ENCODE data around the gene MRPL20.
"Not testable (repeated sequence)": the region's sequence is repeated elsewhere in the genome, so short reads cannot be mapped to it uniquely, and the experiment has no call there.

Gene MRPL20

GRCh38 chr1:1406821-1407635, at the start of gene MRPL20:
MRPL20 (minus strand) TSS chr1:1407293; CDS start chr1:1407217, 76 bp downstream.
- peak; percentile 95 for DNase-seq

GRCh38 chr1:1456683-1457255, 49.7 kb upstream of the MRPL20 start:
- DNase-seq, result not testable (repeated sequence)

GRCh38 chr1:1455934-1456333, 48.8 kb upstream of the MRPL20 start:
- not testable (repeated sequence) for DNase-seq

- no peak for DNase-seq
Observed at GRCh38 chr1:1455366-1455884, 48.3 kb upstream of the MRPL20 start.

GRCh38 chr1:1454286-1455056, 47.4 kb upstream of the MRPL20 start:
- DNase-seq, result not testable (repeated sequence)

- no peak for DNase-seq
Observed at GRCh38 chr1:1452882-1453281, 45.8 kb upstream of the MRPL20 start.

GRCh38 chr1:1452365-1452739, 45.3 kb upstream of the MRPL20 start:
- not testable (repeated sequence) for DNase-seq

- DNase-seq, result no peak
Observed at GRCh38 chr1:1451696-1452364, 44.7 kb upstream of the MRPL20 start.

GRCh38 chr1:1450616-1451015, 43.5 kb upstream of the MRPL20 start:
- DNase-seq, result not testable (repeated sequence)

GRCh38 chr1:1449099-1449739, 42.1 kb upstream of the MRPL20 start, which contains the start of gene ATAD3C:
ATAD3C (plus strand) TSS chr1:1449689; CDS start chr1:1450684, 995 bp downstream.
- DNase-seq, result no peak

- not testable (repeated sequence) for DNase-seq
Observed at GRCh38 chr1:1446631-1447030, 39.5 kb upstream of the MRPL20 start.

- DNase-seq, result no peak
Observed at GRCh38 chr1:1442069-1442770, 35.1 kb upstream of the MRPL20 start.

- peak; percentile 45 for DNase-seq
Observed at GRCh38 chr1:1441002-1441888, 34.2 kb upstream of the MRPL20 start.

- no peak for DNase-seq
Observed at GRCh38 chr1:1440262-1441001, 33.3 kb upstream of the MRPL20 start.

- no peak for DNase-seq
Observed at GRCh38 chr1:1439546-1440261, 32.6 kb upstream of the MRPL20 start.

GRCh38 chr1:1438531-1439381, 31.7 kb upstream of the MRPL20 start:
- DNase-seq, result no peak

- no peak for DNase-seq
Observed at GRCh38 chr1:1437904-1438376, 30.8 kb upstream of the MRPL20 start.

All from CD4-positive, alpha-beta T cell treated with Interferon gamma for 1 hour (primary cell).